Measurements from ENCODE around the gene GJB3.

GRCh38 chr1:34759503-34760357 lies 21.3 kb upstream of the GJB3 start, which contains the start of gene GJB4:
- TF ChIP-seq EZH2phosphoT487 (IDR thresholded peaks at IDR 0.05; ENCODE audit: low read depth) = no peak
- TF ChIP-seq, protein P1, sequence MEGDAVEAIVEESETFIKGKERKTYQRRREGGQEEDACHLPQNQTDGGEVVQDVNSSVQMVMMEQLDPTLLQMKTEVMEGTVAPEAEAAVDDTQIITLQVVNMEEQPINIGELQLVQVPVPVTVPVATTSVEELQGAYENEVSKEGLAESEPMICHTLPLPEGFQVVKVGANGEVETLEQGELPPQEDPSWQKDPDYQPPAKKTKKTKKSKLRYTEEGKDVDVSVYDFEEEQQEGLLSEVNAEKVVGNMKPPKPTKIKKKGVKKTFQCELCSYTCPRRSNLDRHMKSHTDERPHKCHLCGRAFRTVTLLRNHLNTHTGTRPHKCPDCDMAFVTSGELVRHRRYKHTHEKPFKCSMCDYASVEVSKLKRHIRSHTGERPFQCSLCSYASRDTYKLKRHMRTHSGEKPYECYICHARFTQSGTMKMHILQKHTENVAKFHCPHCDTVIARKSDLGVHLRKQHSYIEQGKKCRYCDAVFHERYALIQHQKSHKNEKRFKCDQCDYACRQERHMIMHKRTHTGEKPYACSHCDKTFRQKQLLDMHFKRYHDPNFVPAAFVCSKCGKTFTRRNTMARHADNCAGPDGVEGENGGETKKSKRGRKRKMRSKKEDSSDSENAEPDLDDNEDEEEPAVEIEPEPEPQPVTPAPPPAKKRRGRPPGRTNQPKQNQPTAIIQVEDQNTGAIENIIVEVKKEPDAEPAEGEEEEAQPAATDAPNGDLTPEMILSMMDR (IDR thresholded peaks at IDR 0.05; ENCODE audit: low read depth, low read length) = no peak
